ENCODE measurements around the gene ACTL6A. TPM values are rescaled to one million over a fixed set of nuclear protein-coding genes. Genes with fewer than 3 reads are reported as not detected.

ACTL6A gene
- total RNA-seq: 43.5 and 50.5 TPM in 2 replicates

GRCh38 chr3:179562591-179563270 is at the start of gene ACTL6A:
Gene ACTL6A, plus strand, starts transcription at chr3:179562926. Its CDS starts 167 bp downstream, at chr3:179563093.

GRCh38 chr3:179604321-179605078 is 41.8 kb downstream of the ACTL6A start, which contains the start of the genes MRPL47 and NDUFB5:
Gene MRPL47, minus strand, starts transcription at chr3:179604638. Its CDS starts 14 bp downstream, at chr3:179604624.
Gene NDUFB5, plus strand, starts transcription at chr3:179604794. Its CDS starts 22 bp downstream, at chr3:179604816.

Other genes starting within 250 kb of the ACTL6A start
- 32.9 and 36.6 TPM in 2 replicates for gene ZNF639, start 239.9 kb upstream of the ACTL6A start, total RNA-seq
- gene MFN1, start 215.2 kb upstream of the ACTL6A start, total RNA-seq: 49.1 and 56.0 TPM in 2 replicates
- 57.2 and 71.6 TPM in 2 replicates for gene GNB4, start 111.5 kb upstream of the ACTL6A start, total RNA-seq
- gene MRPL47, start 41.7 kb downstream of the ACTL6A start, total RNA-seq: 35.1 and 37.3 TPM in 2 replicates
- gene NDUFB5, start 41.9 kb downstream of the ACTL6A start, total RNA-seq: 127 and 170 TPM in 2 replicates
- 7.0 and 7.3 TPM in 2 replicates for gene USP13, start 90.1 kb downstream of the ACTL6A start, total RNA-seq

All from aortic smooth muscle cell (primary cell).